A549 treated with AZD9567 at 1 μM for 4 hours (cell line): ENCODE measurements around the gene SPRY1. TPM values are rescaled to one million over a fixed set of nuclear protein-coding genes. Genes with fewer than 3 reads are reported as not detected.

Experiments
- total RNA-seq: library from RNA; stranded (reverse); fragments of 200-300 nt; extraction: Qiagen RNA extraction; gene quantifications from 5 replicates; pipeline ENCODE4 v1.2.3, GENCODE V29; 2022; ENCODE audit not compliant: insufficient read depth

SPRY1 gene, protein sequence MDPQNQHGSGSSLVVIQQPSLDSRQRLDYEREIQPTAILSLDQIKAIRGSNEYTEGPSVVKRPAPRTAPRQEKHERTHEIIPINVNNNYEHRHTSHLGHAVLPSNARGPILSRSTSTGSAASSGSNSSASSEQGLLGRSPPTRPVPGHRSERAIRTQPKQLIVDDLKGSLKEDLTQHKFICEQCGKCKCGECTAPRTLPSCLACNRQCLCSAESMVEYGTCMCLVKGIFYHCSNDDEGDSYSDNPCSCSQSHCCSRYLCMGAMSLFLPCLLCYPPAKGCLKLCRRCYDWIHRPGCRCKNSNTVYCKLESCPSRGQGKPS
- total RNA-seq, result 2.9 to 4.6 TPM (median 3.3 TPM) in 5 replicates

DNA sequence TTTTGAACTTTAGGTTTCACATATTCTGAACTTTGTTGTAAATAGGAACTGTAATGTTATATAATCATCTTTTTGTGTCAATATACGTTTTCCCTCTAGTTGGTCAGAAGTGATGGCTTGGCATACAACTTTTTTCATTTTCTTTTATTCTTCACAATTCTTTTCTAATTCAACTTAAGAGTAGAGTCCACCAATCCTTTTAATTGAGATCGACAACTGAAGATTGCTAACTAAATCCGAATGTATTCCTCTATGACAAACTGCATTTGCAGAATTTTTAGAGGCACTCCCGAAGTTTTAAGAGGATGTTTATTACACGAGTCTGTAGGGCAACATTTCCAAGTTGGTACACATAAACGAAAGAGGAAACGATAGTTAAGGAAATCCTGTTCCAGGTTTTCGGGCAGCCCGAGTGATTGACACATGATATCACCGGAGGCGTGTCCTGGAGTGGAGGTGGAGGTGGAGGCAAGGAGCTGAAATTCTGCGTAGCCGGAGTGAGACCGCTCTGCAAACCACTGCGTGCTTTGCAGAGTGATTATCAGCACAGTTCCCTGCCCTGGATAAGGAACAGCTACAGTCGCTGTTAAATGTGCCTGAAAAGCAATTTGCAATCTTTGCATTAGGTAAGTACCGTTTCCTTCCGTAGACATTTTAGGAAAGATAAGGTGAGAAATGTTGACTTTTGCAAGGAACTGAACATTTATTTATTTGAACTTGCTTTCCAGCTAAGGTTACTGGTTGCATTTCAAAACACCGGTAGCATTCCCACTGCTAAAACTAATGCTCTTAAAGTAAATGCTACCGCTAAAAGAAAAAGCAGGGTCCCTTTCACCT is at the start of gene SPRY1:
TSS of gene SPRY1 (plus strand) at position 489 of the 837 bp plus-strand sequence. CDS start 4,797 bp downstream, outside the sequence.

